Esophagus squamous epithelium (tissue), 5 donors: Measurements from ENCODE around the gene TTLL4. TPM values are rescaled to one million over a fixed set of nuclear protein-coding genes. Genes with fewer than 3 reads are reported as not detected.
"Not testable (repeated sequence)": the region's sequence is repeated elsewhere in the genome, so short reads cannot be mapped to it uniquely, and the experiment has no call there.

ENCODE experiments used
- DNase-seq: peaks from one replicate; lab custom pipeline; 2025; lab: John Stamatoyannopoulos, UW
- H3K27ac ChIP-seq, 4 donors: fragments of 200-600 bp; sonication (generic); one replicate each; pipeline ENCODE4 v1.5.1; 2016 to 2019; ENCODE audit warnings: mild to moderate bottlenecking in 1 of 4
- H3K27me3 ChIP-seq, 4 donors: fragments of 200-600 bp; sonication (generic); 1 replicate in 3 of 4; 2 replicates in 1 of 4; pipeline versions ENCODE4 v1.5.1 to v1.6.0; 2017 to 2021; ENCODE audit warnings: antibody characterized with exemption in 1 of 4
- H3K36me3 ChIP-seq, 3 donors: fragments of 200-600 bp; sonication (generic); one replicate each; pipeline ENCODE4 v1.5.1; 2016 to 2019
- H3K4me1 ChIP-seq, 3 donors: fragments of 200-600 bp; sonication (generic); one replicate each; pipeline ENCODE4 v1.5.1; 2017 to 2019
- H3K4me3 ChIP-seq, 4 donors: fragments of 200-600 bp; sonication (generic); 1 replicate in 3 of 4; 2 replicates in 1 of 4; pipeline ENCODE4 v1.5.1; 2016 to 2019; ENCODE audit warnings: mild to moderate bottlenecking in 2 of 4, moderate library complexity in 1 of 4
- H3K9me3 ChIP-seq, 3 donors: fragments of 200-600 bp; sonication (generic); one replicate each; pipeline ENCODE4 v1.5.1; 2016 to 2019
- POLR2A ChIP-seq, 4 donors: fragments of 450-650 bp; IDR thresholded peaks; one replicate each; pipeline ENCODE4 v1.6.1; 2017; ENCODE audit warnings: antibody characterized with exemption in 4 of 4, mild to moderate bottlenecking in 4 of 4, moderate library complexity in 3 of 4
- WGBS, 2 donors: methylation state at CpG; one replicate each; pipeline ENCODE4 v1.1.5; 2018; 5-methylcytosine and 5-hydroxymethylcytosine counted together
- intact Hi-C: fragments of 100-400 bp; cut with DNase I; formaldehyde crosslinking; loops from one replicate; pipeline ENCODE4 v1.15.0; 2022
- total RNA-seq, 4 donors: library from RNA; depleted of rRNA; stranded (reverse); fragments of >200 nt; gene quantifications; one replicate each; pipeline ENCODE4 v1.1.0, GENCODE V29; 2016
- TF ChIP-seq, protein P1 (sequence below), 6 experiments: fragments of 450-650 bp in 4 of 6; fragments of 200-600 bp in 2 of 6; sonication (generic) in 2 of 6; IDR thresholded peaks; one replicate each; pipeline ENCODE4 v1.5.1; 2016 to 2019; ENCODE audit warnings: antibody characterized with exemption in 6 of 6, mild to moderate bottlenecking in 4 of 6, moderate library complexity in 4 of 6
- donor health status: DM: yes; HTN: yes; CAD: no.

The TTLL4 gene
- total RNA-seq, 4 donors from 2014 or later, result 12.8 to 17.5 (median 15.6) TPM

DNA sequence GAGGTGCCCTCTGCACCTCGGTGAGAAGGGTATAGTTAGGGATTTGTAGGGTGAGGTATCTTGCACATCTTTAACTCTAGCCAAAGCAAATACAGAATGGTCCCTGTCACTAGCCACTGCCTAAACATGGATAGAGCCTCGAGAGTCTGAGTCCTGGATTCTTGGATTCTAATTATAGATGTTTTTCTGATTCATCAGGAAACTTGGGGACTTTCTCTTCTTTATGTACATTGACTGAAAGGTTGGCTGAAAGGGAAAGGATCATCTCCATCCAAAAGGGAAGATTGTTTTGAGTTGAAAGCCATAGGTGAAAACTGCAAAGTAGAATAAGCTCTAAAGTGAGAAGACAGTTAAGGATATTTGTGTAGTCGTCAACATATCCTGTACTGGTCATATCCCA lies 30.6 kb upstream of the TTLL4 start:
- Histone ChIP-seq H3K27ac (no peak overlapping the region), H3K9me3 (no peaks in the 10 kb centered on the region), H3K27me3 (no peaks in the 10 kb centered on the region), H3K4me1 (no peaks in the 10 kb centered on the region), H3K36me3 (peaks cover 0 to 83% (median 5%) of the 10 kb centered on the region in 3 donors), H3K4me3 (no peak overlapping the region)
- TF ChIP-seq, protein P1, sequence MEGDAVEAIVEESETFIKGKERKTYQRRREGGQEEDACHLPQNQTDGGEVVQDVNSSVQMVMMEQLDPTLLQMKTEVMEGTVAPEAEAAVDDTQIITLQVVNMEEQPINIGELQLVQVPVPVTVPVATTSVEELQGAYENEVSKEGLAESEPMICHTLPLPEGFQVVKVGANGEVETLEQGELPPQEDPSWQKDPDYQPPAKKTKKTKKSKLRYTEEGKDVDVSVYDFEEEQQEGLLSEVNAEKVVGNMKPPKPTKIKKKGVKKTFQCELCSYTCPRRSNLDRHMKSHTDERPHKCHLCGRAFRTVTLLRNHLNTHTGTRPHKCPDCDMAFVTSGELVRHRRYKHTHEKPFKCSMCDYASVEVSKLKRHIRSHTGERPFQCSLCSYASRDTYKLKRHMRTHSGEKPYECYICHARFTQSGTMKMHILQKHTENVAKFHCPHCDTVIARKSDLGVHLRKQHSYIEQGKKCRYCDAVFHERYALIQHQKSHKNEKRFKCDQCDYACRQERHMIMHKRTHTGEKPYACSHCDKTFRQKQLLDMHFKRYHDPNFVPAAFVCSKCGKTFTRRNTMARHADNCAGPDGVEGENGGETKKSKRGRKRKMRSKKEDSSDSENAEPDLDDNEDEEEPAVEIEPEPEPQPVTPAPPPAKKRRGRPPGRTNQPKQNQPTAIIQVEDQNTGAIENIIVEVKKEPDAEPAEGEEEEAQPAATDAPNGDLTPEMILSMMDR (IDR thresholded peaks at IDR 0.05), result no peak
- no peak for TF ChIP-seq POLR2A (IDR thresholded peaks at IDR 0.05)
- 77 to 79% methylated on average over 2 to 3 of the region's 3 CpGs for WGBS, 2 donors
- intact Hi-C loops, result no loop called here
- DNase-seq, result no peak

DNA sequence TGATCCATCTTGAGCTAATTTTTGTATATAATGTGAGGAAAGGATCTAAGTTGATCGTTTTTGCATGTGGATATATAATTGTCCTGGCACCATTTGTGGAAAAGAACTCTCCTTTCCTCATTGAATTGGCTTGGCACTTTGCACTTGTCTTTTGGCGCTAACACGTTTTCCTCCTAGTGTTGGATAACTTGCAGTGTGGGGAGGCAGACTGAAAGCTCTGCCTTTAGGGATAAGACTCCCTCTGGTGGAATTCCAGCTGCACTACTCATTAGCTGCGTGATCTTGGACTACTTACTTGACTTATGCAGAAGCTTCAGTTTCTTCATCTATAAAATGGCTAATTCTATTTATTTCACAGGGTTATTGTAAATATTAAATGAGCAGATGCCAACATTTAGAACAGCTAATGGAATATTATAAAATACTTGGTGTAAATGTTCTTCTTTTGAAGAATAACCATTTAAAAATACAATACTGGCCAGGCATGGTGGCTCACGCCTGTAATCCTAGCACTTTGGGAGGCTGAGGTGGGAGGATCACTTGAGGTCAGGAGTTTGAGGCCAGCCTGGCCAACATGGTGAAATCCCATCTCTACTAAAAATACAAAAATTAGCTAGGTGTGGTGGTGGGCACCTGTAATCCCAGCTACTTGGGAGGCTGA lies 23.1 kb upstream of the TTLL4 start:
- H3K4me1 ChIP-seq, H3K27me3 ChIP-seq, intact Hi-C loops, H3K27ac ChIP-seq, H3K9me3 ChIP-seq, H3K4me3 ChIP-seq, DNase-seq: not testable (repeated sequence)
- WGBS, 2 donors, result 24% methylated on average over 5 of the region's 5 CpGs
- TF ChIP-seq, protein P1 (IDR thresholded peaks at IDR 0.05), result peak; percentile 30 to 83 (median 72)
- H3K36me3 ChIP-seq, result peaks cover 0 to 57% (median 13%) of the 10 kb centered on the region in 3 donors

DNA sequence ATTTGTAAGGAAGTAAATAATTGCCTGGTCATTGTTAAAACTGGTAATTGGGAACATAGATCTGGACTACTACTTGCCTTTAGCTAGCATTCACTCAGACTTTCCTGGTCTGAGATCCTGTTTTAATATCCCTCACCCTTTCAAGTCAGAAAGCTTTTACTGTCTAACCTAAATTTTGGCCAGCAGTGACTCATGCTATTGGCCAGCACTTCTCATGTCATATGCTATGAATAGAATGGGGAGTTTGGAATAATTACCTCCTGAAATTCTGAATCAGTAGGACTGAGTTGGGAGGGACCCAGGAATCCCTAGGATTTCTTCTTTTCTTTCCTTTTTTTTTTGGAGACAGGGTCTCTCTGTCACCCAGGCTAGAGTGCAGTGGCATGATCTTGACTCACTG lies 19.4 kb upstream of the TTLL4 start:
- Histone ChIP-seq H3K4me1 (no peaks in the 10 kb centered on the region), H3K4me3 (no peak overlapping the region), H3K9me3 (no peaks in the 10 kb centered on the region), H3K36me3 (peaks cover 0 to 71% (median 11%) of the 10 kb centered on the region in 3 donors), H3K27me3 (no peaks in the 10 kb centered on the region), H3K27ac (no peak overlapping the region)
- intact Hi-C loops, result no loop called here
- DNase-seq, result no peak
- TF ChIP-seq POLR2A (IDR thresholded peaks at IDR 0.05), result no peak
- TF ChIP-seq, protein P1 (IDR thresholded peaks at IDR 0.05), result no peak

DNA sequence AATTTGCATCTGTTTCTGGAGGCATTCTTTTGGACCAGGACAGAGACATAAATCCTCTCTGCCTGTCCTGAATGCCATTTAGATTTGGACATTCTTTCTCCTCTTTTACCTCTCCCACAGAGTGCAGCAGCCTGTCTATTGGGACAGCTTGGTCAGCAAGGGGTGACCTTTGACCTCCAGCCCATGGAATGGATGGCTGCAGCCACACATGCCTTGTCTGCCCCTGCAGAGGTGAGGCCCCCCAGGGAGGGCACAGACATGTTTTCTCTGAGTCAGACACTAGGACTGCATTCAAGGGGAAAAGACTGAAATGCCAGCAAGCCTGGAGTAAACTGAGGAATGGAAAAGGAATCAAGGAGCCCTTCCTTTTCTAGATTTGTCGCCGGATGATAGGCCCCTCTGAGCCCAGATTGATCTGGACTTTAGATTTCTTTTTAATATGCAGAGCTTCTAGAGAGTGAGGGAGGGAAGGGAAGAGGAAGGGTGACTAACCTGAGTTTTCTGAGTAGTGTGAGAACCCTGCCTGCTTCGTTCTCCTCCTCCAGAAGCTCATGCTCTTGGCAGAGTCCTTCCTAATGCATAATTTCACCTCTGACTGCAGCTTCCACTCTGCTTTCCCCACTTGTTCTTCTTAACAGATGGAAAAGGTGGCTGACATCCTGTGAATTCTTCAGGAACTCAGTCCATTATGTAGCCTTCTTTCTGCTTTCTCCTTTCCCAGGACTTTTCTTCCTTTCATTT lies 16.1 kb upstream of the TTLL4 start:
- Histone ChIP-seq H3K4me3 (no peak overlapping the region), H3K36me3 (peaks cover 0 to 92% (median 17%) of the 10 kb centered on the region in 3 donors), H3K27me3 (no peaks in the 10 kb centered on the region), H3K4me1 (no peaks in the 10 kb centered on the region), H3K27ac (no peak overlapping the region), H3K9me3 (no peaks in the 10 kb centered on the region)
- DNase-seq, result no peak
- intact Hi-C loops, result no loop called here
- TF ChIP-seq, protein P1 (IDR thresholded peaks at IDR 0.05), result no peak
- TF ChIP-seq POLR2A (IDR thresholded peaks at IDR 0.05), result no peak
- WGBS, 2 donors, result 91 to 94% methylated on average over 3 of the region's 3 CpGs

DNA sequence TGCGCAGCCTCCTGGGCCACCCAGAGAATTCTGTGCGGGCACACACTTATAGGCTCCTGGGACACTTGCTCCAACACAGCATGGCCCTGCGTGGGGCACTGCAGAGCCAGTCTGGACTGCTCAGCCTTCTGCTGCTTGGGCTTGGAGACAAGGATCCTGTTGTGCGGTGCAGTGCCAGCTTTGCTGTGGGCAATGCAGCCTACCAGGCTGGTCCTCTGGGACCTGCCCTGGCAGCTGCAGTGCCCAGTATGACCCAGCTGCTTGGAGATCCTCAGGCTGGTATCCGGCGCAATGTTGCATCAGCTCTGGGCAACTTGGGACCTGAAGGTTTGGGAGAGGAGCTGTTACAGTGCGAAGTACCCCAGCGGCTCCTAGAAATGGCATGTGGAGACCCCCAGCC lies 11.8 kb upstream of the TTLL4 start:
- no peak for DNase-seq
- WGBS, 2 donors, result 93 to 100% methylated on average over 2 to 6 of the region's 8 CpGs
- Histone ChIP-seq H3K27ac (no peak overlapping the region), H3K36me3 (peaks cover 0 to 70% (median 7%) of the 10 kb centered on the region in 3 donors), H3K4me1 (no peaks in the 10 kb centered on the region), H3K4me3 (no peak overlapping the region), H3K9me3 (no peaks in the 10 kb centered on the region), H3K27me3 (no peaks in the 10 kb centered on the region)
- intact Hi-C loops, result no loop called here
- TF ChIP-seq POLR2A (IDR thresholded peaks at IDR 0.05), result no peak
- TF ChIP-seq, protein P1 (IDR thresholded peaks at IDR 0.05), result no peak
